Mammary epithelial cell (primary cell): ENCODE data around the gene CCDC177.

Experiments
- EZH2 ChIP-seq: IDR thresholded peaks from 2 replicates; pipeline ENCODE4 v1.6.1; 2012; ENCODE audit warnings: low read length, inconsistent platforms, borderline replicate concordance
- TF ChIP-seq, protein P1 (sequence below), 2 donors: IDR thresholded peaks in 1 of 2; conservative IDR thresholded peaks in 1 of 2; 2 replicates each; pipeline ENCODE4 v1.5.1; 2011 to 2012; ENCODE audit warnings: inconsistent platforms in 2 of 2, low read length in 2 of 2, mild to moderate bottlenecking in 2 of 2, control low read depth in 1 of 2, low read depth in 1 of 2; ENCODE audit not compliant: insufficient read depth in 1 of 2; ENCODE audit errors: extremely low read depth in 1 of 2

DNA sequence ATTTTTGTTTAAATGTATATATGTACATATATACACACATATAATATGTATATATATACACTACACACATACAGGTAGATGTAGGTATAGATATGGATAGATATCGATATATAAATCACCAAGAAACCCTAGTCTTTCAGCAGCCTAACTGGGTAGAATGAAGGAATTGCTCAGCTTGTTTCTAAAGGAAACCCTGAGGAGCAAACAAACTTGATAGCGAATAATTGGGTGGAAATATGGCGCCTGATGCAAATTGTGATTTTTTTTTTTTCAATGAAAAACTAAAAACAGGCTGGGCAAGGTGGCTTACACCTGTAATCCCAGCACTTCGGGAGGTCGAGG is 254 bp upstream of the CCDC177 start:
- TF ChIP-seq, protein P1, sequence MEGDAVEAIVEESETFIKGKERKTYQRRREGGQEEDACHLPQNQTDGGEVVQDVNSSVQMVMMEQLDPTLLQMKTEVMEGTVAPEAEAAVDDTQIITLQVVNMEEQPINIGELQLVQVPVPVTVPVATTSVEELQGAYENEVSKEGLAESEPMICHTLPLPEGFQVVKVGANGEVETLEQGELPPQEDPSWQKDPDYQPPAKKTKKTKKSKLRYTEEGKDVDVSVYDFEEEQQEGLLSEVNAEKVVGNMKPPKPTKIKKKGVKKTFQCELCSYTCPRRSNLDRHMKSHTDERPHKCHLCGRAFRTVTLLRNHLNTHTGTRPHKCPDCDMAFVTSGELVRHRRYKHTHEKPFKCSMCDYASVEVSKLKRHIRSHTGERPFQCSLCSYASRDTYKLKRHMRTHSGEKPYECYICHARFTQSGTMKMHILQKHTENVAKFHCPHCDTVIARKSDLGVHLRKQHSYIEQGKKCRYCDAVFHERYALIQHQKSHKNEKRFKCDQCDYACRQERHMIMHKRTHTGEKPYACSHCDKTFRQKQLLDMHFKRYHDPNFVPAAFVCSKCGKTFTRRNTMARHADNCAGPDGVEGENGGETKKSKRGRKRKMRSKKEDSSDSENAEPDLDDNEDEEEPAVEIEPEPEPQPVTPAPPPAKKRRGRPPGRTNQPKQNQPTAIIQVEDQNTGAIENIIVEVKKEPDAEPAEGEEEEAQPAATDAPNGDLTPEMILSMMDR (conservative IDR thresholded peaks at IDR 0.05 in 1 of 2, IDR thresholded peaks at IDR 0.05 in 1 of 2; ENCODE audit: extremely low read depth in 1 of 2, insufficient read depth in 1 of 2, low read depth in 1 of 2, low read length in 2 of 2) = no peak
- TF ChIP-seq EZH2 = no peak
